PC-9 (cell line): Measurements from ENCODE around the gene CEP63.

ENCODE experiments used
- EZH2 ChIP-seq: fragments of 200-600 bp; sonication (generic); IDR thresholded peaks from 2 replicates; pipeline ENCODE4 v1.8.0; 2017; ENCODE audit warnings: antibody characterized with exemption, low read depth
- TF ChIP-seq, protein P1 (sequence below): fragments of 200-600 bp; sonication (generic); conservative IDR thresholded peaks from 2 replicates; pipeline ENCODE4 v1.6.1; 2017; ENCODE audit warnings: mixed run types, antibody characterized with exemption, mild to moderate bottlenecking, moderate library complexity

DNA sequence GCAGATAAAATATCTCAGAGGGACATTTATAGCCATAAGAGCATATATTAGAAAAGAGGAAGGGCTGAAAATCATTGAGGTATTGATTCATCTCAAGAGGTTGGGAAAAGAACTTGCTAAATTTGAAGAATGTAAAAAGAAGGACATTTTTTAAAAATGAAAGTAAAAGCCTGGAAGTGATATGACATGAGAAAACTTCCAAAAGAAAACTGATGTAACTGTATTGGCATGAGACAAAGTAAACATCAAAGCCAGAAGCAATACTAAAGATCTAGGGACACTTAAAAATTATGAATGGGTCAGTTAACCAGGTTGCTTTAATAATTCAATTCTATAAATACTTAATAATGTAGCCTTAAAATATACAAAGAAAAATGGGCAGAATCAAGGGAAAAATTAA is 31.9 kb downstream of the CEP63 start:
- TF ChIP-seq, protein P1, sequence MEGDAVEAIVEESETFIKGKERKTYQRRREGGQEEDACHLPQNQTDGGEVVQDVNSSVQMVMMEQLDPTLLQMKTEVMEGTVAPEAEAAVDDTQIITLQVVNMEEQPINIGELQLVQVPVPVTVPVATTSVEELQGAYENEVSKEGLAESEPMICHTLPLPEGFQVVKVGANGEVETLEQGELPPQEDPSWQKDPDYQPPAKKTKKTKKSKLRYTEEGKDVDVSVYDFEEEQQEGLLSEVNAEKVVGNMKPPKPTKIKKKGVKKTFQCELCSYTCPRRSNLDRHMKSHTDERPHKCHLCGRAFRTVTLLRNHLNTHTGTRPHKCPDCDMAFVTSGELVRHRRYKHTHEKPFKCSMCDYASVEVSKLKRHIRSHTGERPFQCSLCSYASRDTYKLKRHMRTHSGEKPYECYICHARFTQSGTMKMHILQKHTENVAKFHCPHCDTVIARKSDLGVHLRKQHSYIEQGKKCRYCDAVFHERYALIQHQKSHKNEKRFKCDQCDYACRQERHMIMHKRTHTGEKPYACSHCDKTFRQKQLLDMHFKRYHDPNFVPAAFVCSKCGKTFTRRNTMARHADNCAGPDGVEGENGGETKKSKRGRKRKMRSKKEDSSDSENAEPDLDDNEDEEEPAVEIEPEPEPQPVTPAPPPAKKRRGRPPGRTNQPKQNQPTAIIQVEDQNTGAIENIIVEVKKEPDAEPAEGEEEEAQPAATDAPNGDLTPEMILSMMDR: no peak
- no peak for TF ChIP-seq EZH2
